NOMO-1 (cell line): Measurements from ENCODE around the gene TNFAIP8.
A peak's percentile ranks its signal among the peaks of the same experiment; 100 is the strongest.

Experiments used
- DNase-seq, 2 experiments: peaks; one replicate each; lab custom pipeline; 2025; ENCODE audit not compliant: unreplicated experiment in 2 of 2; lab: John Stamatoyannopoulos, UW

Gene TNFAIP8

GRCh38 chr5:119365847-119366539, 10.2 kb downstream of the TNFAIP8 start:
- no peak for DNase-seq

GRCh38 chr5:119366540-119366881, 10.7 kb downstream of the TNFAIP8 start:
- no peak for DNase-seq

GRCh38 chr5:119367502-119368237, 11.9 kb downstream of the TNFAIP8 start:
- peak in 1 of 2 experiments; percentile 35 for DNase-seq

- DNase-seq, result no peak
Measured at GRCh38 chr5:119368238-119368630, 12.4 kb downstream of the TNFAIP8 start.

GRCh38 chr5:119370486-119370885, 14.7 kb downstream of the TNFAIP8 start:
- no peak for DNase-seq

- no peak for DNase-seq
Measured at GRCh38 chr5:119371146-119371545, 15.3 kb downstream of the TNFAIP8 start.

- DNase-seq, result no peak
Measured at GRCh38 chr5:119373449-119373858, 17.6 kb downstream of the TNFAIP8 start.

- no peak for DNase-seq
Measured at GRCh38 chr5:119374901-119375300, 19.1 kb downstream of the TNFAIP8 start.

- no peak for DNase-seq
Measured at GRCh38 chr5:119377066-119377465, 21.2 kb downstream of the TNFAIP8 start.

GRCh38 chr5:119378075-119378700, 22.4 kb downstream of the TNFAIP8 start:
- no peak for DNase-seq

- no peak for DNase-seq
Measured at GRCh38 chr5:119379096-119379495, 23.3 kb downstream of the TNFAIP8 start.

- DNase-seq, result no peak
Measured at GRCh38 chr5:119379942-119380547, 24.2 kb downstream of the TNFAIP8 start.

- no peak for DNase-seq
Measured at GRCh38 chr5:119382169-119382568, 26.4 kb downstream of the TNFAIP8 start.

- DNase-seq, result no peak
Measured at GRCh38 chr5:119383008-119383407, 27.2 kb downstream of the TNFAIP8 start.

- DNase-seq, result no peak
Measured at GRCh38 chr5:119385136-119385535, 29.3 kb downstream of the TNFAIP8 start.

- no peak for DNase-seq
Measured at GRCh38 chr5:119385536-119386128, 29.8 kb downstream of the TNFAIP8 start.

GRCh38 chr5:119386596-119387344, 31.0 kb downstream of the TNFAIP8 start:
- no peak for DNase-seq

GRCh38 chr5:119387945-119388618, 32.3 kb downstream of the TNFAIP8 start:
- no peak for DNase-seq

GRCh38 chr5:119388619-119389190, 32.9 kb downstream of the TNFAIP8 start:
- DNase-seq, result no peak
